Prostate gland (tissue), 2 donors: Measurements from ENCODE around the gene TBX4. TPM values are rescaled to one million over a fixed set of nuclear protein-coding genes. Genes with fewer than 3 reads are reported as not detected.

Experiments
- DNase-seq: peaks from one replicate; pipeline ENCODE4 v3.0.0-alpha.2; 2019; ENCODE audit warnings: low spot score
- H3K27ac ChIP-seq, 2 donors: fragments of 200-600 bp; sonication (generic); 2 replicates each; pipeline ENCODE4 v1.5.1; 2017 to 2019
- H3K27me3 ChIP-seq: fragments of 200-600 bp; sonication (generic); replicated peaks from 2 replicates; pipeline ENCODE4 v1.5.1; 2019; ENCODE audit not compliant: insufficient read depth
- H3K36me3 ChIP-seq, 2 donors: fragments of 200-600 bp; sonication (generic); 1 replicate in 1 of 2; 2 replicates in 1 of 2; pipeline versions ENCODE4 v1.5.1 to v1.8.1; 2017 to 2019
- H3K4me1 ChIP-seq: fragments of 200-600 bp; sonication (generic); replicated peaks from 2 replicates; pipeline ENCODE4 v1.5.1; 2019
- H3K4me3 ChIP-seq, 2 donors: fragments of 200-600 bp; sonication (generic); 2 replicates each; pipeline ENCODE4 v1.5.1; 2017 to 2019
- H3K9me3 ChIP-seq: fragments of 200-600 bp; sonication (generic); 2 replicates; pipeline ENCODE4 v1.5.1; 2017
- CTCF ChIP-seq, 4 experiments: fragments of 200-600 bp in 2 of 4; fragments of 450-650 bp in 2 of 4; sonication (generic) in 2 of 4; IDR thresholded peaks; 1 replicate in 3 of 4; 2 replicates in 1 of 4; pipeline ENCODE4 v1.5.1; 2016 to 2019; ENCODE audit warnings: antibody characterized with exemption in 4 of 4, mild to moderate bottlenecking in 2 of 4, moderate library complexity in 2 of 4
- POLR2A ChIP-seq: fragments of 450-650 bp; IDR thresholded peaks from one replicate; pipeline ENCODE4 v1.6.1; 2016; ENCODE audit warnings: antibody characterized with exemption, mild to moderate bottlenecking
- POLR2AphosphoS5 ChIP-seq: sonication (generic); formaldehyde crosslinking; IDR thresholded peaks from one replicate; pipeline ENCODE4 v1.6.1; 2017; ENCODE audit warnings: antibody characterized with exemption
- WGBS: methylation state at CpG from one replicate; pipeline ENCODE4 v1.1.5; 2018; 5-methylcytosine and 5-hydroxymethylcytosine counted together
- intact Hi-C: fragments of 100-400 bp; cut with DNase I; formaldehyde crosslinking; loops from one replicate; pipeline ENCODE4 v1.14.2; 2022
- total RNA-seq, 2 donors: library from RNA; depleted of rRNA; stranded (reverse); fragments of >200 nt; gene quantifications; one replicate each; pipeline ENCODE4 v1.1.0, GENCODE V29; 2016

Gene TBX4
- total RNA-seq, 2 donors from 2014 or later, result 3.5 to 5.0 TPM

GRCh38 chr17:61404913-61405685, 47.1 kb upstream of the TBX4 start:
- peaks cover 11% of the 10 kb centered on the region for H3K27me3 ChIP-seq
- no peaks in the 10 kb centered on the region for H3K9me3 ChIP-seq
- WGBS, result 62% methylated on average over 69 of the region's 71 CpGs
- intact Hi-C loops, result loop anchor here (5.0 kb wide), 3 partner anchors 47 to 658 kb away; partner anchors contain the start of gene TBX4
- H3K4me3 ChIP-seq, result peak overlapping the region; percentile 22 to 56
- no peak for DNase-seq
- H3K36me3 ChIP-seq, result no peaks in the 10 kb centered on the region
- TF ChIP-seq POLR2A (no peak), CTCF (IDR thresholded peaks at IDR 0.05) (no peak), POLR2AphosphoS5 (no peak)
- peak overlapping the region; percentile 79 to 84 for H3K27ac ChIP-seq
- H3K4me1 ChIP-seq, result no peaks in the 10 kb centered on the region

GRCh38 chr17:61405686-61406536, 46.3 kb upstream of the TBX4 start:
- intact Hi-C loops, result loop anchor here (5.0 kb wide), 1 partner anchor 404 kb away; no protein-coding TSS in a partner anchor
- no peaks in the 10 kb centered on the region for H3K9me3 ChIP-seq
- no peaks in the 10 kb centered on the region for H3K36me3 ChIP-seq
- no peaks in the 10 kb centered on the region for H3K4me1 ChIP-seq
- peaks cover 11% of the 10 kb centered on the region for H3K27me3 ChIP-seq
- H3K4me3 ChIP-seq, result peak overlapping the region in 1 of 2 donors; percentile 22
- 68% methylated on average over 33 of the region's 37 CpGs for WGBS
- DNase-seq, result no peak
- TF ChIP-seq POLR2A (no peak), CTCF (IDR thresholded peaks at IDR 0.05) (no peak), POLR2AphosphoS5 (no peak)
- H3K27ac ChIP-seq, result peak overlapping the region; percentile 79 to 84

DNA sequence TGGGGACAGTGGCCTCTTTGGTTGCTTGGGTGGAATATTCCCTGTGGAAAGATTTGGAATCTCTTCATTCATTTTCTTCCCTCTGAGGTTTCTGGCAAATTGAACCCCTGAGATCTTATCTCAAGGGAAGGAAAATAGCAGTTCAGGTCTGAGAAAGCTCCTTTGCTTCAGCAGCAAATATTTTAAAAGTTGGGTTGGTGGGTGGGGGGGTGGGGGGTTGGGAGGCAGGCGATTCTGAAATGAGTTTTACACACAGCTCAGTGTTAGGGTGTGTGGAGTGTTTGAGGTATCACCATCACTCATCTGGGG, 45.7 kb upstream of the TBX4 start:
- peaks cover 11% of the 10 kb centered on the region for H3K27me3 ChIP-seq
- no peak for DNase-seq
- H3K27ac ChIP-seq, result peak overlapping the region; percentile 79 to 84
- no peak overlapping the region for H3K4me3 ChIP-seq
- H3K9me3 ChIP-seq, result no peaks in the 10 kb centered on the region
- H3K4me1 ChIP-seq, result no peaks in the 10 kb centered on the region
- intact Hi-C loops, result loop anchor here (5.0 kb wide), 1 partner anchor 404 kb away; no protein-coding TSS in a partner anchor
- no peaks in the 10 kb centered on the region for H3K36me3 ChIP-seq
- TF ChIP-seq POLR2A (no peak), POLR2AphosphoS5 (no peak), CTCF (IDR thresholded peaks at IDR 0.05) (no peak)
- WGBS, result 20% methylated on average over 1 of the region's 1 CpG

DNA sequence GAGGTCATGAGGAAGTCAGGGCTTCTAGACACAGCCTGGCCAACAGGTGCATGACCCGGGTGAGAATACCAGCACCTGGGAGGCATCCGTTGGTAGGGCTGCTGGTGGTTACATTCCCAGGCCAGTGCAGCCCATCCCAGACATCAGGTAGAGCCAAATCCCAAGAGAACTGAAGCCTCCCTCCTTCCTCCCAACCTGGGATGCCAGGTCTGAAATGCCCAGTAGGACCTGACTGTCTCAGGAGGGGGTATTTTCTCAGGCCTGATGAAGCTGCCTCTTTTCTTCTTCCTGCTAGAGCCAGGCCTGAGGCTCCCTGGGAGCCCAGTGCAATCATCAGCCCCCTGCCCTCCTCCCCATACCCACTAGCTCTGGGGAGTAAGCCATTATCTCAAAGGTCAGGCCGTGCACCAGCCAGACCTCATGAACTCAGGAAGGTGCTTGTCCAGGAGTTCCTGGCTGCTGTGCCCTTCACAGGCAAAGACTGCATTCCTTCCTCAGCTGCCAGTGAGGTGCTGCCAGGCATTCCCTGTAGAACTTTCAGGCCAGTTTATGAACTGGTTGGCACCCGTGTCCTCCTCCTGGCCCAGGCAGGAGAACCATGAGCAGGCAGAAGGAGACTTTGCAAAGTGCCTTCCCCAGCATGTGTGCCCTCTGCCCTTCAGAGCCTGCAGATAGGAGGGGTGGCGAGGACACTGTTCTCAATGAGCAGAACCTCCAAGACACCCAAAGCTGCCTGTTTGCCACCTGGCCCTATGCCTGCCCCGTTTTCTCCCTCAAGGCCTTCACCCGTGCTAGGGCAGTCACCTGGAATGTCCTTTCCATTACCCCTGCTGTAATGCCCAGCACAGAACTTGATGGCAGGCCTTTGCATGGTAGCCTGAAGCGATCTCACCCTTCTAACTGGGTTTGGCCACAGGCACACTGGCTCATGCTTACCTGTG, 45.0 kb upstream of the TBX4 start:
- Histone ChIP-seq H3K4me3 (no peak overlapping the region), H3K4me1 (no peaks in the 10 kb centered on the region), H3K27ac (peak overlapping the region; percentile 7 to 84), H3K9me3 (no peaks in the 10 kb centered on the region), H3K36me3 (no peaks in the 10 kb centered on the region), H3K27me3 (peaks cover 9% of the 10 kb centered on the region)
- TF ChIP-seq POLR2A (no peak), POLR2AphosphoS5 (no peak), CTCF (IDR thresholded peaks at IDR 0.05) (no peak)
- 65% methylated on average over 8 of the region's 8 CpGs for WGBS
- DNase-seq, result no peak
- intact Hi-C loops, result loop anchor here (5.0 kb wide), 1 partner anchor 405 kb away; no protein-coding TSS in a partner anchor
